Ovary (tissue), 3 donors: Measurements from ENCODE around the gene TM4SF1.

Source experiments
- EP300 ChIP-seq: sonication (generic); formaldehyde crosslinking; IDR thresholded peaks from one replicate; pipeline ENCODE4 v1.6.1; 2017; ENCODE audit warnings: antibody characterized with exemption
- POLR2A ChIP-seq: fragments of 450-650 bp; IDR thresholded peaks from one replicate; pipeline ENCODE4 v1.6.1; 2017; ENCODE audit warnings: antibody characterized with exemption, mild to moderate bottlenecking, moderate library complexity
- TF ChIP-seq, protein P1 (sequence below), 3 donors: fragments of 450-650 bp in 2 of 3; fragments of 200-600 bp in 1 of 3; IDR thresholded peaks; one replicate each; pipeline versions ENCODE4 v1.5.1 to v1.8.0; 2016 to 2022; ENCODE audit warnings: antibody characterized with exemption in 3 of 3, mild to moderate bottlenecking in 1 of 3
- donor health status: DM: no; HTN: no; CAD: no.

DNA sequence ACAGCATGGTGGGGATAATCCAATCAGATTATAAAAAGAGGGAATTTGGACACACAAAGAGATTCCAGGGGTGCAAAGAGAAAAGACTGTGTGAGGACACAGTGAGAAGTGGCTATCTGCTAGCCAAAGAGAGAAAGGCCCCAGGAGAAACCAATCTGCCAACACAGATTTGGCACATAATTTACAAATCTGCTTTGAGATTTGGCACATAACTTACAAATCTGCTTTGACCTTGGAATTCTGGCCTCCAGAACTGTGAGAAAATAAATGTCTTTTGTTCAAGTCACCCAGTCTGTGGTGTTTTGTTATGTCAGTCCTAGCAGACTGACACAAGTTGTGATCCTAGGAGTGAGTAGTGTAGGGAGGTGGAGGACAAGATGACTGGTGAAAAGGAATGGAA, 40.5 kb downstream of the TM4SF1 start:
- TF ChIP-seq, protein P1, sequence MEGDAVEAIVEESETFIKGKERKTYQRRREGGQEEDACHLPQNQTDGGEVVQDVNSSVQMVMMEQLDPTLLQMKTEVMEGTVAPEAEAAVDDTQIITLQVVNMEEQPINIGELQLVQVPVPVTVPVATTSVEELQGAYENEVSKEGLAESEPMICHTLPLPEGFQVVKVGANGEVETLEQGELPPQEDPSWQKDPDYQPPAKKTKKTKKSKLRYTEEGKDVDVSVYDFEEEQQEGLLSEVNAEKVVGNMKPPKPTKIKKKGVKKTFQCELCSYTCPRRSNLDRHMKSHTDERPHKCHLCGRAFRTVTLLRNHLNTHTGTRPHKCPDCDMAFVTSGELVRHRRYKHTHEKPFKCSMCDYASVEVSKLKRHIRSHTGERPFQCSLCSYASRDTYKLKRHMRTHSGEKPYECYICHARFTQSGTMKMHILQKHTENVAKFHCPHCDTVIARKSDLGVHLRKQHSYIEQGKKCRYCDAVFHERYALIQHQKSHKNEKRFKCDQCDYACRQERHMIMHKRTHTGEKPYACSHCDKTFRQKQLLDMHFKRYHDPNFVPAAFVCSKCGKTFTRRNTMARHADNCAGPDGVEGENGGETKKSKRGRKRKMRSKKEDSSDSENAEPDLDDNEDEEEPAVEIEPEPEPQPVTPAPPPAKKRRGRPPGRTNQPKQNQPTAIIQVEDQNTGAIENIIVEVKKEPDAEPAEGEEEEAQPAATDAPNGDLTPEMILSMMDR (IDR thresholded peaks at IDR 0.05): no peak
- no peak for TF ChIP-seq POLR2A
- TF ChIP-seq EP300: no peak
